KOPT-K1 (cell line): ENCODE results near the gene ZNF428.
"Not testable (repeated sequence)": the region's sequence is repeated elsewhere in the genome, so short reads cannot be mapped to it uniquely, and the experiment has no call there.

Source experiments
- H3K27ac ChIP-seq: fragments of 200-600 bp; sonication (generic); 2 replicates; pipeline ENCODE4 v1.5.1; 2016; ENCODE audit warnings: antibody characterized with exemption, mild to moderate bottlenecking, low read depth, low read length; ENCODE audit not compliant: poor library complexity, severe bottlenecking
- H3K36me3 ChIP-seq: fragments of 200-600 bp; sonication (generic); 2 replicates; pipeline ENCODE4 v1.5.1; 2017; ENCODE audit warnings: antibody characterized with exemption, mild to moderate bottlenecking, low read length, moderate library complexity; ENCODE audit not compliant: insufficient read depth
- H3K9me3 ChIP-seq: fragments of 200-600 bp; sonication (generic); 2 replicates; pipeline ENCODE4 v1.5.1; 2017; ENCODE audit warnings: antibody characterized with exemption, low read length, mild to moderate bottlenecking; ENCODE audit not compliant: insufficient read depth, poor library complexity, severe bottlenecking

ZNF428 gene

DNA sequence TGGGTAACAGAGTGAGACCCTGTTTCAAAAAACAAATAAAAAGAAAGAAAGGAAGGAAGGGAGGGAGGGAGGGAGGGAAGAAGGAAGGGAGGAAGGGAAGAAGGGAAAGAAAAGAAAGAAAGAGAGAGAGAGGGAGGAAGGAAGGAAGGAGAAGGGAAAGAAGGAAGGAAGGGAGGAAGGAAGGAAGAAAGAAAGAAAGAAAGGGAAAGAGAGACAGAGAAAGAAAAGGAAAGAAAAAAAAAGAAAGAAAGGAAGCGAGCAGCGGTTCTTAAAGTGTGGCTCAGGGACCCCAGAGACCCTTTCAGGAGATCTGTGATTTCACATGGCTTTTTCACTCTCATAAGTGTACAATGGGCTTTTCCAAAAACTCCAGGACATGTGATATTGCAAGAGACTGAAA is 30.1 kb upstream of the ZNF428 start:
- no peak overlapping the region for H3K27ac ChIP-seq
- H3K9me3 ChIP-seq: no peaks in the 10 kb centered on the region
- H3K36me3 ChIP-seq: peaks cover 13% of the 10 kb centered on the region; the same call in 1 of the 2 replicates

DNA sequence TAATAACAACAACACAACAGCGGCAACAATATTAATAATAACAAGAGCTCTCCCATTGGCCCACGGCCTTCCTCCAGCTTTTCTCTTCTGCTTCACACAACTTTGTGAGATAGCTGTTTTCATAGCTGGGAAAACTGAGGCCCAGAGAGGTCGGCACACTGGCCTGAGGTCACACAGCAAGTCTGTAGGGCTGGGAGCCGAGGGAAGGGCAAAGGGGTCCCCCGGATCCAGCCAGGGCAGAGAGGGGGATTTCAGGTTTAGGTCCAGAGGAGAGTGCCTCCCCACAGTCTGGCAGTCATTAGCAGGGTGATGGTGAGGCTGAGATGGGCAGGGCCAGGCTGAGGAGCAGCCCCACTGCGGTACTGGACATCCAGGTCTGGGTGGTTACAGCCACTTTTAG is 29.2 kb upstream of the ZNF428 start:
- Histone ChIP-seq H3K36me3 (peaks cover 10% of the 10 kb centered on the region; the same call in 1 of the 2 replicates), H3K27ac (no peak overlapping the region), H3K9me3 (no peaks in the 10 kb centered on the region)

- no peaks in the 10 kb centered on the region for H3K9me3 ChIP-seq
These were observed 24.8 kb upstream of the ZNF428 start for GRCh38 chr19:43644181-43644580.

GRCh38 chr19:43643326-43643725 is 23.9 kb upstream of the ZNF428 start:
- Histone ChIP-seq H3K27ac (no peak overlapping the region), H3K9me3 (no peaks in the 10 kb centered on the region), H3K36me3 (no peaks in the 10 kb centered on the region)

More at GRCh38 chr19:43644181-43644580, 24.8 kb upstream of the ZNF428 start:
- Histone ChIP-seq H3K36me3 (no peaks in the 10 kb centered on the region; the same call in 1 of the 2 replicates), H3K27ac (no peak overlapping the region)

DNA sequence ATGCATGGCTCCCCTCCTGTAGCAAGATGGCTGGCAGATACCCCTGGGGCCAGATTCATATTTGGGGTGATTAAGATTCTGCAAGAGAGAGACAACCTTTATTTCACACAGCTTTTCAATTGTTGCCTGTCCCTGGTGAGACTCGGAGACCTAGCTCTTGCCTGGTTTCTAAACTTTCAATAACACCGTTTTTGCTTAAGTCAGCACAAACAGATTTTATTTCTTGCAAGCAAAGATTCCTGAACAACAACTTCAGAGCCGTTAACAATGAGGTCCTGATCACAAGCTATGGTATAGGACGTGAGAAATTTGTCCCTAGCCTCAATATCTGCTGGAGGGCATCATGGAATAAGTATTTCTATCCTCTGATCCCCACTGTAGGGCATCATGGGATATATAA is 23.1 kb upstream of the ZNF428 start:
- no peaks in the 10 kb centered on the region for H3K9me3 ChIP-seq
- H3K27ac ChIP-seq: no peak overlapping the region
- H3K36me3 ChIP-seq: no peaks in the 10 kb centered on the region

GRCh38 chr19:43641333-43641732 is 21.9 kb upstream of the ZNF428 start:
- Histone ChIP-seq H3K9me3 (no peaks in the 10 kb centered on the region), H3K36me3 (no peaks in the 10 kb centered on the region), H3K27ac (no peak overlapping the region)

GRCh38 chr19:43640424-43640757 is 21.0 kb upstream of the ZNF428 start:
- Histone ChIP-seq H3K9me3 (no peaks in the 10 kb centered on the region), H3K27ac (no peak overlapping the region), H3K36me3 (no peaks in the 10 kb centered on the region)

GRCh38 chr19:43639519-43640423 is 20.3 kb upstream of the ZNF428 start, which contains the start of gene CADM4:
Gene CADM4, minus strand, starts transcription at chr19:43639850. Its CDS starts 60 bp downstream, at chr19:43639790.
- H3K9me3 ChIP-seq: no peaks in the 10 kb centered on the region
- no peak within 1 kb of the TSS for H3K27ac ChIP-seq
- H3K36me3 ChIP-seq: no peaks in the 10 kb centered on the region

GRCh38 chr19:43638995-43639518 is 19.6 kb upstream of the ZNF428 start:
- Histone ChIP-seq H3K36me3 (no peaks in the 10 kb centered on the region), H3K27ac (no peak overlapping the region), H3K9me3 (no peaks in the 10 kb centered on the region)

- Histone ChIP-seq H3K9me3 (no peaks in the 10 kb centered on the region), H3K36me3 (no peaks in the 10 kb centered on the region), H3K27ac (no peak overlapping the region)
These were observed 19.0 kb upstream of the ZNF428 start for GRCh38 chr19:43638214-43638994.

DNA sequence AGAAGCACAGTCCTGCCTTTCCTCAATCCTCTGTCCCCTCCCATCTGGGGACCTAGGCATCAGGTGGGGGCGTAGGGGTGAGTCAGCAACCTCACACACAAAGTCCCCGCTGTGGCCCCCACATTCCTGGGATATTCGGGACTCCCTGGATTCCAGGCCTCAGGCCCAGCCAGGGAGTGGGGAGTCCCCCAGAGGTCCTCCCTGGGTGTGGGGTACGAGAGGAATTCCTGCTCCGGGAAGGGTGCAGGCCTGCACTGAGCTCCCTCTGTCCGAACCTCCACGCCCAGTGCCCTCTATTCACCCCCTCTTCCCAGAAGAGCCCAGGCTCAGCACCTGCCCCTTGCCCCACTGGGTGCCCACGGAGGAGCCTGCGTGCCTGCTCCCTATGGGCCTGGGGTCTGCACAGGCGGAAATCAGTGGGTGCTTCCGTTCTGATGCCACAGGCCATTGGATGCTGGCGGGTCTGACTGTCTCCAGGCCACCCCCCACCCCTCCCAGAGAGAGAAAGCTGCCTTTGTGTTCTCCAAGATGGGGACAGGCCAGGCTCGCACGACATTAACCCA is 16.8 kb upstream of the ZNF428 start:
- Histone ChIP-seq H3K36me3 (no peaks in the 10 kb centered on the region), H3K9me3 (no peaks in the 10 kb centered on the region), H3K27ac (no peak overlapping the region)

DNA sequence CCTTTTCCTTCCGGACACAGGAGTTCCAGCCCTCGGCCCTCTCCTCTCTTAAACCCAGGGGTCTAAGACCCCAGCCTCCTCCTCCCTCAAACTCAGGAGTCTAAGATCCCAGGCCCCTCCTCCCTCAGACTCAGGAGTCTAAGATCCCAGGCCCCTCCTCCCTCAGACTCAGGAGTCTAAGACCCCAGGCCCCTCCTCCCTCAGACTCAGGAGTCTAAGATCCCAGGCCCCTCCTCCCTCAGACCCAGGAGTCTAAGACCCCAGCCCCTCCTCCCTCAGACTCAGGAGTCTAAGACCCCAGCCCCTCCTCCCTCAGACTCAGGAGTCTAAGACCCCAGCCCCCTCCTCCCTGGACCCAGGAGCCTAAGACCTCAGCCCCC is 16.1 kb upstream of the ZNF428 start:
- not testable (repeated sequence) for H3K27ac ChIP-seq, H3K36me3 ChIP-seq, H3K9me3 ChIP-seq

DNA sequence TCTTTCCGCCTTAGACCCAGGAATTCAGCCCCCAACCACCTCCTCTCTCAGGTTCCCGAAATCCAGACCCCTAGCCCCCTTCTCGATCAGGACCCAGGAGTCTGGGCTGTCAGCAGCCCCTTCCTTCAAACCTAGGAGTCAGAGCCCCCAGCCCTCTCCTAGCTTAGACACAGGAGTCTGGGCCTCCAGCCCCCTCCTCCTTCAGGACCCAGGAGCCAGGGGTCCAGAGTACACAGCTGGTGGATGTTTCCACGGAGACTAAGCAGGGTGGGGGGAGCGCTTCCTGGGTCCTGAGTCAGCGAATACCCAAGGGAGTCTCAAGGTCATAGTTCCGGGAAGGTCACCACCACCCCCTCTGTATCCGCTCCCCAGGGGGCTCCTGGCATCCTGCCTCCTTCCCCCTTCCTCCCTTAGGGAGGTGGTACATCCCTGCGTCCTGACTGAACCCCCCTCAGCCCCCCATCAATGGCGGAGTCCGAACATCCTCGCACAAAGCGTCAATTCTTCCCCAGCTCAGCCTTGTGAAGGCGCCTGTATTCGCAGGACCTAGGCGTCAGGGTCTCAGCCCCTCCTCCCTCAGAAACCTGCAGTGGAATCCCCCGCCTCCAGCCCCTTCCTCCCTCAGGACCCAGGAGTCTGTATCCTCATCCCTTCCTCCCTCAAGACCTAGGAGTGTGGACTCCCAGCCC is 15.6 kb upstream of the ZNF428 start:
- Histone ChIP-seq H3K9me3 (no peaks in the 10 kb centered on the region), H3K27ac (no peak overlapping the region)

DNA sequence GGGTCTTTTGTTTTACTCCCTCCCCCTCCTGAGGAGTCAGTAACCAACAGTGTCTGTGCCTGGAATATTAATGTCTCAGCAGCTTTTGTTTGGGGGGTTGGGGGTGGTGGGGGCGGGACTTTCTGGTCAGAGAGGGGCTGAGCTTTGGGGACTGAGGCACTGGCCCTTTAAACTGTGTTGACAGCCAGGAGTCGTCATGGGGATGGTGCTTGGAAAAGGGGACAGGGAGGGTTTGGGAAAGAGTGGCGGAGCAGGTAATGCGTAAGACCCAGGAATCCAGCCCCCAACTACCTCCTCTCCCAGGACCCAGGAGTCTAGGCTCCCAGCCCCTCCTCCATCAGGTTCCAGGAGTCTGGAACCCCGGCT is 15.1 kb upstream of the ZNF428 start:
- H3K36me3 ChIP-seq: no peaks in the 10 kb centered on the region
- H3K9me3 ChIP-seq: no peaks in the 10 kb centered on the region
- H3K27ac ChIP-seq: no peak overlapping the region

More for the DNA sequence above, 15.6 kb upstream of the ZNF428 start:
- H3K36me3 ChIP-seq: no peaks in the 10 kb centered on the region

GRCh38 chr19:43634068-43634467 is 14.6 kb upstream of the ZNF428 start:
- H3K27ac ChIP-seq: no peak overlapping the region

More at GRCh38 chr19:43634068-43634467, 14.6 kb upstream of the ZNF428 start:
- H3K36me3 ChIP-seq: no peaks in the 10 kb centered on the region
- no peaks in the 10 kb centered on the region for H3K9me3 ChIP-seq
